Neuronal stem cell (in vitro differentiated cells): ENCODE results near the gene PIK3C2G.

Source experiments
- DNase-seq: peaks from one replicate; pipeline ENCODE4 v3.0.0-alpha.2; 2013; ENCODE audit warnings: low spot score
- H2AFZ ChIP-seq: one replicate; pipeline ENCODE4 v1.6.1; 2013; ENCODE audit warnings: mild to moderate bottlenecking, low read length, inconsistent platforms
- H2AK5ac ChIP-seq: 2 replicates; pipeline ENCODE4 v1.6.1; 2013; ENCODE audit warnings: low read depth, mild to moderate bottlenecking, inconsistent platforms, low read length, moderate library complexity, mixed read lengths
- H2BK120ac ChIP-seq: 2 replicates; pipeline ENCODE4 v1.6.1; 2013; ENCODE audit warnings: low read depth, mild to moderate bottlenecking, inconsistent platforms, low read length, moderate library complexity, mixed read lengths
- H2BK12ac ChIP-seq: one replicate; pipeline ENCODE4 v1.6.1; 2013; ENCODE audit warnings: low read length, inconsistent platforms
- H2BK15ac ChIP-seq: 2 replicates; pipeline ENCODE4 v1.6.1; 2013; ENCODE audit warnings: mild to moderate bottlenecking, low read length, inconsistent platforms, mixed read lengths
- H2BK5ac ChIP-seq: one replicate; pipeline ENCODE4 v1.6.1; 2013; ENCODE audit warnings: inconsistent platforms, mild to moderate bottlenecking, low read length, moderate library complexity
- H3K14ac ChIP-seq: one replicate; pipeline ENCODE4 v1.6.1; 2013; ENCODE audit warnings: low read length, inconsistent platforms
- H3K18ac ChIP-seq: 2 replicates; pipeline ENCODE4 v1.6.1; 2013; ENCODE audit warnings: low read length, inconsistent platforms
- H3K23ac ChIP-seq: 2 replicates; pipeline ENCODE4 v1.6.1; 2013; ENCODE audit warnings: low read depth, mild to moderate bottlenecking, mixed read lengths, low read length, inconsistent platforms; ENCODE audit not compliant: poor library complexity
- H3K27ac ChIP-seq: replicated peaks from 3 replicates; pipeline ENCODE4 v1.5.1; 2013; ENCODE audit warnings: low read length, inconsistent platforms
- H3K27me3 ChIP-seq, 3 experiments: 2 replicates each; pipeline ENCODE4 v1.6.1; 2013; ENCODE audit warnings: low read length in 3 of 3, mild to moderate bottlenecking in 2 of 3, inconsistent platforms in 1 of 3, low read depth in 1 of 3, mixed read lengths in 1 of 3, moderate library complexity in 1 of 3; ENCODE audit not compliant: control insufficient read depth in 3 of 3, insufficient read depth in 3 of 3
- H3K36me3 ChIP-seq, 2 donors: replicated peaks in 1 of 2; 2 replicates each; pipeline ENCODE4 v1.6.1; 2013; ENCODE audit warnings: low read length in 2 of 2; ENCODE audit not compliant: control insufficient read depth in 2 of 2, insufficient read depth in 2 of 2
- H3K4ac ChIP-seq: 2 replicates; pipeline ENCODE4 v1.6.1; 2013; ENCODE audit warnings: inconsistent platforms, mild to moderate bottlenecking, low read length, moderate library complexity
- H3K4me1 ChIP-seq, 2 donors: 1 replicate in 1 of 2; 2 replicates in 1 of 2; pipeline ENCODE4 v1.6.1; 2013; ENCODE audit warnings: low read length in 2 of 2, low read depth in 1 of 2; ENCODE audit not compliant: control insufficient read depth in 2 of 2, insufficient read depth in 1 of 2
- H3K4me2 ChIP-seq: one replicate; pipeline ENCODE4 v1.6.1; 2013; ENCODE audit warnings: mild to moderate bottlenecking, low read length, inconsistent platforms; ENCODE audit not compliant: insufficient read depth, poor library complexity, severe bottlenecking
- H3K4me3 ChIP-seq, 2 donors: 2 replicates each; pipeline ENCODE4 v1.5.1; 2013; ENCODE audit warnings: low read length in 2 of 2, mild to moderate bottlenecking in 2 of 2, inconsistent platforms in 1 of 2, moderate library complexity in 1 of 2
- H3K79me1 ChIP-seq: one replicate; pipeline ENCODE4 v1.6.1; 2013; ENCODE audit warnings: low read depth, mild to moderate bottlenecking, inconsistent platforms, low read length, moderate library complexity
- H3K9ac ChIP-seq: one replicate; pipeline ENCODE4 v1.6.1; 2013; ENCODE audit warnings: mild to moderate bottlenecking, low read depth, low read length, inconsistent platforms; ENCODE audit not compliant: poor library complexity
- H3K9me3 ChIP-seq, 2 donors: replicated peaks in 1 of 2; 2 replicates each; pipeline versions ENCODE3 to v1.6.1; 2013; ENCODE audit warnings: low read length in 2 of 2, mild to moderate bottlenecking in 2 of 2, inconsistent platforms in 1 of 2, low read depth in 1 of 2, mixed read lengths in 1 of 2, moderate library complexity in 1 of 2; ENCODE audit not compliant: control insufficient read depth in 2 of 2, insufficient read depth in 1 of 2
- H4K8ac ChIP-seq: one replicate; pipeline ENCODE4 v1.6.1; 2013; ENCODE audit warnings: low read depth, mild to moderate bottlenecking, inconsistent platforms, low read length, moderate library complexity
- H4K91ac ChIP-seq: one replicate; pipeline ENCODE4 v1.6.1; 2013; ENCODE audit warnings: low read length, low read depth, mild to moderate bottlenecking, inconsistent platforms; ENCODE audit not compliant: poor library complexity
- WGBS, 2 donors: extraction: QIAGEN DNeasy Blood & Tissue Kit; methylation state at CpG; one replicate each; pipeline ENCODE4 v1.1.7; 2013; ENCODE audit warnings: missing lambda C conversion rate in 2 of 2, mixed read lengths in 1 of 2; ENCODE audit not compliant: insufficient read length in 2 of 2, insufficient replicate concordance in 1 of 2; ENCODE audit errors: extremely low coverage in 2 of 2; 5-methylcytosine and 5-hydroxymethylcytosine counted together

Gene PIK3C2G

GRCh38 chr12:18275981-18276380, 14.7 kb downstream of the PIK3C2G start:
- no peak overlapping the region for H3K4me2 ChIP-seq
- H3K4me3 ChIP-seq = no peak overlapping the region
- no peak overlapping the region for H4K91ac ChIP-seq
- H3K23ac ChIP-seq = no peak overlapping the region
- no peak overlapping the region for H3K9ac ChIP-seq
- peak overlapping the region; percentile 67 for H2AFZ ChIP-seq
- H2BK12ac ChIP-seq = no peak overlapping the region
- H3K79me1 ChIP-seq = no peaks in the 10 kb centered on the region
- H3K18ac ChIP-seq = no peak overlapping the region
- H3K27ac ChIP-seq = no peak overlapping the region
- no peak for DNase-seq
- no peak overlapping the region for H4K8ac ChIP-seq
- no peak overlapping the region for H2BK120ac ChIP-seq
- no peak overlapping the region for H2AK5ac ChIP-seq
- WGBS, 2 donors = no CpG with 5 or more reads among the region's 1 CpG
- no peak overlapping the region for H3K14ac ChIP-seq
- no peak overlapping the region for H2BK5ac ChIP-seq
- H3K27me3 ChIP-seq = no peaks in the 10 kb centered on the region
- H3K9me3 ChIP-seq = no peaks in the 10 kb centered on the region
- no peaks in the 10 kb centered on the region for H3K36me3 ChIP-seq
- no peak overlapping the region for H2BK15ac ChIP-seq
- no peak overlapping the region for H3K4ac ChIP-seq
- peaks cover 0 to 10% of the 10 kb centered on the region in 2 donors for H3K4me1 ChIP-seq

- Histone ChIP-seq H4K8ac (no peak overlapping the region), H3K14ac (no peak overlapping the region), H3K27me3 (no peaks in the 10 kb centered on the region), H2BK120ac (no peak overlapping the region), H3K23ac (no peak overlapping the region), H2AK5ac (no peak overlapping the region), H4K91ac (no peak overlapping the region), H2BK12ac (no peak overlapping the region), H3K79me1 (no peaks in the 10 kb centered on the region), H3K4me2 (no peak overlapping the region), H3K4ac (no peak overlapping the region), H3K4me3 (no peak overlapping the region), H2AFZ (peak overlapping the region; percentile 57), H3K18ac (no peak overlapping the region), H2BK5ac (no peak overlapping the region), H2BK15ac (no peak overlapping the region), H3K4me1 (peaks cover 0 to 7% of the 10 kb centered on the region in 2 donors), H3K9me3 (no peaks in the 10 kb centered on the region), H3K27ac (no peak overlapping the region), H3K36me3 (no peaks in the 10 kb centered on the region), H3K9ac (no peak overlapping the region)
- DNase-seq = no peak
- WGBS, 2 donors = no CpG with 5 or more reads among the region's 1 CpG
These were observed 15.9 kb downstream of the PIK3C2G start for GRCh38 chr12:18277196-18277595.

DNA sequence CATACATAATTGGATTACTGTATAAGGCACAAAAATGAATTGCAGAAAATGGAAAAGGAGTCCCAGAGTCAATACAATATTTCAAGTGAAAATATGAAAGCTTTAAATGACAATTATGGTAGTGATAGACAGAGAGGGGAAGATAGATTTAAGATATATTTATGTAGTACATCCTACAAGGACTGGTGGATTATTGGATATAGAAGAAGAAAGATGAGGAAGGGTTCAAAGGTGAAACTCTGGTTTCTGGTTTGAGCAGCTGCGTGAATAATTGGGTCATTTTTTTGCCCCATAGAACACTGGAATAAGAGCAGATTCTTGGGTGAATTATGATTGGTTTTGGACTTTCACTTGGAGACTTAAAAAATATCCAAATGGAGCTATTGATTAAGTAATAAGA, 19.4 kb downstream of the PIK3C2G start:
- H3K4me1 ChIP-seq = peaks cover 0 to 7% of the 10 kb centered on the region in 2 donors
- no peak overlapping the region for H2AFZ ChIP-seq
- no peak overlapping the region for H3K27ac ChIP-seq
- no peak overlapping the region for H2AK5ac ChIP-seq
- H2BK15ac ChIP-seq = no peak overlapping the region
- H3K23ac ChIP-seq = no peak overlapping the region
- H3K14ac ChIP-seq = no peak overlapping the region
- H3K4me2 ChIP-seq = no peak overlapping the region
- H3K4ac ChIP-seq = no peak overlapping the region
- no peaks in the 10 kb centered on the region for H3K36me3 ChIP-seq
- no peak overlapping the region for H2BK5ac ChIP-seq
- H2BK12ac ChIP-seq = no peak overlapping the region
- no peak overlapping the region for H4K91ac ChIP-seq
- DNase-seq = no peak
- WGBS, 2 donors = no CpG with 5 or more reads among the region's 1 CpG
- H3K27me3 ChIP-seq = no peaks in the 10 kb centered on the region
- H3K9me3 ChIP-seq = no peaks in the 10 kb centered on the region
- H3K9ac ChIP-seq = no peak overlapping the region
- H3K79me1 ChIP-seq = no peaks in the 10 kb centered on the region
- no peak overlapping the region for H3K4me3 ChIP-seq
- no peak overlapping the region for H2BK120ac ChIP-seq
- H4K8ac ChIP-seq = no peak overlapping the region
- no peak overlapping the region for H3K18ac ChIP-seq

GRCh38 chr12:18281941-18282340, 20.6 kb downstream of the PIK3C2G start:
- Histone ChIP-seq H3K9me3 (no peaks in the 10 kb centered on the region), H3K36me3 (no peaks in the 10 kb centered on the region), H3K4me1 (peaks cover 0 to 2% of the 10 kb centered on the region in 2 donors), H3K4ac (no peak overlapping the region), H3K14ac (no peak overlapping the region), H3K27ac (no peak overlapping the region), H3K27me3 (no peaks in the 10 kb centered on the region), H4K91ac (no peak overlapping the region), H3K79me1 (no peaks in the 10 kb centered on the region), H2BK5ac (no peak overlapping the region), H3K23ac (no peak overlapping the region), H2BK15ac (no peak overlapping the region), H2BK120ac (no peak overlapping the region), H2AK5ac (no peak overlapping the region), H3K4me3 (no peak overlapping the region), H3K18ac (no peak overlapping the region), H2BK12ac (no peak overlapping the region), H4K8ac (no peak overlapping the region), H3K9ac (no peak overlapping the region), H3K4me2 (no peak overlapping the region), H2AFZ (no peak overlapping the region)
- no peak for DNase-seq
- WGBS, 2 donors = no CpG with 5 or more reads among the region's 3 CpGs
